Endothelial cell of umbilical vein (primary cell): Measurements from ENCODE around the gene ARHGDIB. TPM values are rescaled to one million over a fixed set of nuclear protein-coding genes. Genes with fewer than 3 reads are reported as not detected.

ENCODE experiments used
- BruUV-seq: library from RNA; stranded (reverse); fragments of 400-500 nt; replicated peaks from 2 replicates; lab custom pipeline; 2021; lab: Mats Ljungman, UMichigan
- CTCF ChIA-PET: fragments of 300-600, 350-600 bp; sonication (Branson Sonifier 250); formaldehyde crosslinking; loops from one replicate; lab custom pipeline; 2021; ENCODE audit warnings: antibody characterized with exemption, inconsistent platforms; lab: Charles Lee
- POLR2A ChIA-PET: fragments of 300-600, 350-600 bp; sonication (Branson Sonifier 250); formaldehyde crosslinking; loops from one replicate; lab custom pipeline; 2021; ENCODE audit warnings: antibody characterized with exemption, inconsistent platforms; lab: Charles Lee
- DNase-seq: peaks from one replicate; pipeline ENCODE4 v3.0.0-alpha.2; 2011; ENCODE audit warnings: low read depth, low spot score
- FAIRE-seq: peaks from 2 replicates; lab custom pipeline; 2011; peaks lifted over from hg19 to GRCh38; lab: Jason Lieb, UNC
- H2AFZ ChIP-seq: 2 replicates; pipeline ENCODE4 v1.6.0; 2012; ENCODE audit warnings: low read depth, low read length, control low read depth, inconsistent platforms
- H3K27ac ChIP-seq: 2 replicates; pipeline ENCODE4 v1.5.1; 2011; ENCODE audit warnings: low read depth, mild to moderate bottlenecking, control low read depth, low read length, moderate library complexity; ENCODE audit not compliant: insufficient read depth
- H3K27me3 ChIP-seq, 2 experiments: 2 replicates each; pipeline versions ENCODE4 v1.6.0 to v1.6.1; 2011; ENCODE audit warnings: low read length in 2 of 2, mixed read lengths in 1 of 2; ENCODE audit not compliant: control insufficient read depth in 2 of 2, insufficient read depth in 2 of 2
- H3K36me3 ChIP-seq, 2 experiments: 2 replicates in 1 of 2; 3 replicates in 1 of 2; pipeline ENCODE4 v1.5.1; 2011; ENCODE audit warnings: low read length in 2 of 2, mild to moderate bottlenecking in 1 of 2, moderate library complexity in 1 of 2; ENCODE audit not compliant: control insufficient read depth in 2 of 2, insufficient read depth in 2 of 2; ENCODE audit errors: extremely low read depth in 1 of 2
- H3K4me1 ChIP-seq: 3 replicates; pipeline ENCODE4 v1.5.1; 2011; ENCODE audit warnings: mild to moderate bottlenecking, low read length; ENCODE audit not compliant: control insufficient read depth, insufficient read depth; ENCODE audit errors: extremely low read depth
- H3K4me2 ChIP-seq: 2 replicates; pipeline ENCODE4 v1.6.1; 2011; ENCODE audit warnings: low read length, control low read depth, mixed read lengths; ENCODE audit not compliant: insufficient read depth
- H3K4me3 ChIP-seq, 3 experiments: fragments of 200-600 bp in 1 of 3; sonication (generic), shearing (Covaris generic) in 1 of 3; replicated peaks in 1 of 3; 2 replicates each; pipeline ENCODE4 v1.5.1; 2011 to 2016; ENCODE audit warnings: control low read depth in 3 of 3, low read length in 3 of 3, mild to moderate bottlenecking in 2 of 3, inconsistent platforms in 1 of 3, low read depth in 1 of 3, moderate library complexity in 1 of 3; ENCODE audit not compliant: insufficient read depth in 1 of 3
- H3K79me2 ChIP-seq: 2 replicates; pipeline ENCODE4 v1.6.0; 2012; ENCODE audit warnings: low read length, inconsistent platforms; ENCODE audit not compliant: control insufficient read depth, insufficient read depth
- H3K9ac ChIP-seq: replicated peaks from 2 replicates; pipeline ENCODE3; 2011; ENCODE audit warnings: low read length, control low read depth; ENCODE audit not compliant: insufficient read depth; ENCODE audit errors: extremely low read depth
- H3K9me1 ChIP-seq: replicated peaks from 3 replicates; pipeline ENCODE4 v1.6.0; 2011; ENCODE audit warnings: mild to moderate bottlenecking, low read length; ENCODE audit not compliant: control insufficient read depth, insufficient read depth; ENCODE audit errors: extremely low read depth
- H3K9me3 ChIP-seq: replicated peaks from 2 replicates; pipeline ENCODE4 v1.5.1; 2012; ENCODE audit warnings: low read length, inconsistent platforms; ENCODE audit not compliant: control insufficient read depth, insufficient read depth
- H4K20me1 ChIP-seq: replicated peaks from 2 replicates; pipeline ENCODE3; 2011; ENCODE audit warnings: mild to moderate bottlenecking, low read length; ENCODE audit not compliant: control insufficient read depth, insufficient read depth; ENCODE audit errors: extremely low read depth
- EZH2 ChIP-seq: IDR thresholded peaks from 2 replicates; pipeline ENCODE4 v1.6.1; 2012; ENCODE audit warnings: borderline replicate concordance, low read depth, mild to moderate bottlenecking, moderate library complexity, low read length, inconsistent platforms; ENCODE audit not compliant: severe bottlenecking
- GATA2 ChIP-seq: IDR thresholded peaks from 2 replicates; pipeline ENCODE4 v1.7.0; 2011; ENCODE audit warnings: low read depth, mild to moderate bottlenecking, moderate library complexity, mixed read lengths, low read length; ENCODE audit not compliant: insufficient read length, insufficient read depth
- JUN ChIP-seq: IDR thresholded peaks from 2 replicates; pipeline ENCODE4 v1.6.1; 2011; ENCODE audit warnings: borderline replicate concordance, low read depth; ENCODE audit not compliant: insufficient read length, insufficient read depth
- MYC ChIP-seq: IDR thresholded peaks from one replicate; pipeline ENCODE4 v1.6.1; 2011; ENCODE audit warnings: mild to moderate bottlenecking, low read depth, low read length
- POLR2A ChIP-seq: IDR thresholded peaks from 2 replicates; pipeline ENCODE4 v1.6.1; 2012; ENCODE audit warnings: low read depth, mild to moderate bottlenecking, control low read depth, low read length
- POLR2AphosphoS5 ChIP-seq: IDR thresholded peaks from 2 replicates; pipeline ENCODE4 v1.6.1; 2012; ENCODE audit warnings: low read depth, mild to moderate bottlenecking, control low read depth, low read length, moderate library complexity; ENCODE audit not compliant: insufficient read depth
- dilution Hi-C: fragments of 300-500 bp; cut with MboI; formaldehyde crosslinking; loops from one replicate; pipeline ENCODE4 v1.15.0; 2019; ENCODE audit warnings: low sequenced_read_pairs; ENCODE audit not compliant: extremely low pct_ligation_motif_present
- intact Hi-C: fragments of 100-400 bp; cut with micrococcal nuclease; formaldehyde crosslinking; loops from one replicate; pipeline ENCODE4 v1.10.0; 2022
- polyA plus RNA-seq, 4 experiments: library from polyadenylated mRNA; depleted of rRNA in 3 of 4; stranded (reverse) in 3 of 4; unstranded in 1 of 4; fragments of >200 nt; gene quantifications; 2 replicates each; pipeline versions ENCODE4 v1.2.1 to v1.2.3, GENCODE V29; 2011 to 2012; ENCODE audit warnings: missing spikeins in 1 of 4
- total RNA-seq: library from RNA; stranded (reverse); gene quantifications from 2 replicates; pipeline ENCODE4 v1.2.3, GENCODE V29; 2021
- TF ChIP-seq, protein P1 (sequence below), 2 donors: IDR thresholded peaks; 1 replicate in 1 of 2; 2 replicates in 1 of 2; pipeline ENCODE4 v1.5.1; 2011; ENCODE audit warnings: low read length in 2 of 2, mild to moderate bottlenecking in 2 of 2, moderate library complexity in 2 of 2, control low read depth in 1 of 2, inconsistent platforms in 1 of 2, low read depth in 1 of 2; ENCODE audit not compliant: insufficient read depth in 1 of 2; ENCODE audit errors: extremely low read depth in 1 of 2
- TF ChIP-seq, protein P2 (sequence below): IDR thresholded peaks from 2 replicates; pipeline ENCODE4 v1.6.1; 2011; ENCODE audit not compliant: insufficient read depth, insufficient read length

Gene ARHGDIB
- total and polyA plus RNA-seq, 2 donors (not counting 3 experiments of a cell fraction or from before 2014, with no cell fraction given): 483 to 1,200 TPM

DNA sequence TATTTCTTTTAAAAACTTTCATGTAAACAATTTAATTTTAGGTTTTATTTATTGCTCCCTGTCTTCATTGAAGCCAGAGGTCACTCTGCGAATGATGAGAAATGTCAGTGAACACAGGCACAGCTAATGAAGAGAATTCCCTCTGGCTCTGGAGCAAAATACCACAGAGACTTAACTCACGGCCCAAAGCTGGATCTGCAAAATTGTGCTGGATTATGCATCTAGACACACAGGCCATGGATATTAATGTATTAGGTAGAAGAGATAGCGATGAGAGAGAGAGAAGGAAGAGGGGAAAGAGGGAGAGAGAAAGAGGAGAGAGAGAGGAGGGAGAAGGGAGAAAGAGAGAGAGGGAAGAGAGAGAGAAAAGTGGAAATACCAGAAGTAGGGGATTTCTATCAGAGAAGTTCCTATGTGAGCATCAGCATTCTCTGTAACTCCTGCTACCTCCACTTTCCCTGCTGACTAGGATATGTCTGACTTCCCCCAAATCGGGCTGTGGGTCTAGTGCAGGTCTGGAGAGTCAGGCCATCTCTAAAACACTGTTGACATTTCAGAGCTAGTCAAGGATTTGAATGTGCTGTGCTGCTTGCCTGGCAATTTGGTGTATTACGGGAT, 3.7 kb downstream of the ARHGDIB start:
- Histone ChIP-seq H3K9me3 (no peaks in the 10 kb centered on the region), H4K20me1 (no peaks in the 10 kb centered on the region), H3K9me1 (no peaks in the 10 kb centered on the region), H3K79me2 (peaks cover 86% of the 10 kb centered on the region), H3K27ac (peak overlapping the region; percentile 30), H3K27me3 (no peaks in the 10 kb centered on the region), H3K4me2 (peak overlapping the region; percentile 17), H3K4me1 (peaks cover 69% of the 10 kb centered on the region), H2AFZ (no peak overlapping the region), H3K36me3 (no peaks in the 10 kb centered on the region), H3K4me3 (no peak overlapping the region), H3K9ac (no peak overlapping the region)
- TF ChIP-seq EZH2 (no peak), GATA2 (no peak), POLR2A (no peak), POLR2AphosphoS5 (no peak), MYC (no peak), JUN (no peak)
- TF ChIP-seq, protein P1, sequence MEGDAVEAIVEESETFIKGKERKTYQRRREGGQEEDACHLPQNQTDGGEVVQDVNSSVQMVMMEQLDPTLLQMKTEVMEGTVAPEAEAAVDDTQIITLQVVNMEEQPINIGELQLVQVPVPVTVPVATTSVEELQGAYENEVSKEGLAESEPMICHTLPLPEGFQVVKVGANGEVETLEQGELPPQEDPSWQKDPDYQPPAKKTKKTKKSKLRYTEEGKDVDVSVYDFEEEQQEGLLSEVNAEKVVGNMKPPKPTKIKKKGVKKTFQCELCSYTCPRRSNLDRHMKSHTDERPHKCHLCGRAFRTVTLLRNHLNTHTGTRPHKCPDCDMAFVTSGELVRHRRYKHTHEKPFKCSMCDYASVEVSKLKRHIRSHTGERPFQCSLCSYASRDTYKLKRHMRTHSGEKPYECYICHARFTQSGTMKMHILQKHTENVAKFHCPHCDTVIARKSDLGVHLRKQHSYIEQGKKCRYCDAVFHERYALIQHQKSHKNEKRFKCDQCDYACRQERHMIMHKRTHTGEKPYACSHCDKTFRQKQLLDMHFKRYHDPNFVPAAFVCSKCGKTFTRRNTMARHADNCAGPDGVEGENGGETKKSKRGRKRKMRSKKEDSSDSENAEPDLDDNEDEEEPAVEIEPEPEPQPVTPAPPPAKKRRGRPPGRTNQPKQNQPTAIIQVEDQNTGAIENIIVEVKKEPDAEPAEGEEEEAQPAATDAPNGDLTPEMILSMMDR (IDR thresholded peaks at IDR 0.05; ENCODE audit: extremely low read depth in 1 of 2, insufficient read depth in 1 of 2, low read depth in 1 of 2, low read length in 2 of 2): no peak
- TF ChIP-seq, protein P2, sequence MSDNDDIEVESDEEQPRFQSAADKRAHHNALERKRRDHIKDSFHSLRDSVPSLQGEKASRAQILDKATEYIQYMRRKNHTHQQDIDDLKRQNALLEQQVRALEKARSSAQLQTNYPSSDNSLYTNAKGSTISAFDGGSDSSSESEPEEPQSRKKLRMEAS: no peak
- ChIA-PET POLR2A (no interaction called here), CTCF (no interaction called here)
- dilution Hi-C loops: loop anchor here (10.0 kb wide), 1 partner anchor 123 kb away; no protein-coding TSS in a partner anchor
- FAIRE-seq: no peak
- no TSS peak for BruUV-seq
- intact Hi-C loops: loop anchor here (5.0 to 10.0 kb wide), 2 partner anchors 590 to 703 kb away; partner anchors contain the start of gene ATF7IP
- no peak for DNase-seq
